ENCODE measurements around the gene ROCK2. TPM values are rescaled to one million over a fixed set of nuclear protein-coding genes. Genes with fewer than 3 reads are reported as not detected.
"Not testable (repeated sequence)": the region's sequence is repeated elsewhere in the genome, so short reads cannot be mapped to it uniquely, and the experiment has no call there.

The ROCK2 gene
- polyA plus RNA-seq, 1 donor: 46.2 TPM

DNA sequence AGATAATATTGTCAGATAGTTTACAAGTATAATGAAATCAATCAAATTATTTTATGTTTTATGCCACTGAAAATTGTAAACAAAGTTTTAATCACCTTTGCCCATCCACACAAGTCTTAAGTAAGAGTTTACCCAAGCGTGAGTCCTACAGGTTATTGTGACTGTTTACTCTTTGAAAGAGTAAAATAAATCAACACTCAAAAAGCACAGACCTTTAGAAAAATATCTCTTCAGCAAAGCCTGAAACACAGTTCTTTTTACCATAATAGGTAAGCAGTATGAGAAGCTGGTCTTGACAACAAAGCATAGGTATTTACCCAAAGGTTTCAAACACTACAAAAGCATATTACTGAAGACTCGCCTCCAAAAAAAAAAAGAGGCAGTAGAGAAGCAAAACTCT is 3.7 kb downstream of the ROCK2 start:
- no peak for DNase-seq

DNA sequence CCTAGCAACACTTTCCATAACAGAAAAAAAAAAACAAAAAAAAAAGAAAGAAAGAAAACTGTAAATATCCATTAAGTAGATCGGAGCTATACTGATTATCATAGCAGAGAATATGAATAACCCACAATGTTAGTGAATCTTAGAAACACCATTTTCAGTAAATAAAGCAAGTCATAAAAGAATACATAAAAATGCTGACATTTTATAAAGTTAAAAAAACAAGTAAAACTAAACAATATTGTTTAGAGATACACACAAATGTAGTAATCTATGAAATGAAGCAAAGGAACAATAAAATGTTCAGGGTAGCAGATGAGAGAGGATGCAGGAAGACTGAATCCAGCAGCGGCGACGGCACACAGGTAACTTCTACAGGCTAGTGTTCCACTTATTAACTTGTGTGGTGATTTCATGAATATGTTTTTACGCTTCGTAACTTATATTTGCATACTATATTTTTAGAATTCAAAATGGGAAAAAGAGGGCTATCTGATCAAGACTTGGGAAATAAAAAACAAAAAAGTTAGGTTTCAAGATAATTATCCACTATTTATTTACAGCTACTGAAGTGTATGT is 4.8 kb downstream of the ROCK2 start:
- DNase-seq: no peak

DNA sequence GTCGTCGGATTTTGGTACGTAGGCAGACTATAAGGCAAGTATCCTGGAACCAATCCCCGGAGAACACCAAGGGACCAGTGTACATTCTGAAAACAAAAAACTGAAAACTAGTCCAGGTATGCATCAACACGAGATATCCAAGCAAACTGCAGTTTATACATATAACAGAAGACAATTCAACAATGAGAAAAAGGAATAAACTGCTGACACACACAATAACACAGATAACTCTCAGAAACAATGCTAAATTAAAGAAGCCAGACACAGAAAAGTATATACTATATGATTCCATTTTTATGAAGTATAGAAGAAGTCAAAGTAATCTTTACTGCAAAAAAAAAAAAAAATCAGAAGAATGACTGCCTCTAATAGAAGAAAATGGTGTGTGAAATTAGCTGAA is 5.9 kb downstream of the ROCK2 start:
- DNase-seq: no peak

DNA sequence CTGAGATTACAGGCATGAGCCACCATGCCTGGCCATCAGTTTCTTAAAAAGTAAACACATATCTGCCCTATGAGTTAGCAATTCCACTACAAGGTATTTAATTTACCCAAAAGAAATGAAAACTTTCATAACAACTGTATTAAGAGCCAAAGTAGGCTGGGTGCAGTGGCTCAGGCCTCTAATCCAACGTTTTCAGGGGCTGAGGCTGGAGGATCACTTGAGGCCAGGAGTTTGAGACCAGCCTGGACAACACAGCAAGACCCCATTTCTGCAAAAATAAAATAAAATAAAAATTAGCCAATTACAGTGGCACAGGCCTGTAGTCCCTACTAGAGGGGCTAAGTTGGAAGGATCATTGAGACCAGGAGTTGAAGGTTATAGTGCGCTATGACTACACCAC is 6.5 kb downstream of the ROCK2 start:
- DNase-seq: no peak

DNA sequence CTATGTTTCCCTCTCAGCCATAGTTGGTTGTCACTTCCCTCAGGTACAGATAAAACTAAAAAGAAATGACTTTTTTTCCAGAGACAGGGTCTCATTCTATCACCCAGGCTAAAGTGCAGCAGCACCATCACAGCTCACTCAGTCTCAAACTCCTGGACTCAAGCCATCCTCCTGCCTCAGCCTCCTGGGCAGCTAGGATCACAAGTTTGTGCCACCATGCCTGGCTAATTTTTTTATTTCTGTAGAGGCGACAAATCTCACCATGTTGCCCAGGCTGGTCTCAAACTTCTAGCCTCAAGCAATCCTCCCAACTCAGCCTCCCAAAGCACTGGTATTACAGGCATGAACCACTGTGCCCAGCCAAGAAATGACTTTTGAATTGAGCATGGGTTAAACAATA is 8.2 kb downstream of the ROCK2 start:
- no peak for DNase-seq

DNA sequence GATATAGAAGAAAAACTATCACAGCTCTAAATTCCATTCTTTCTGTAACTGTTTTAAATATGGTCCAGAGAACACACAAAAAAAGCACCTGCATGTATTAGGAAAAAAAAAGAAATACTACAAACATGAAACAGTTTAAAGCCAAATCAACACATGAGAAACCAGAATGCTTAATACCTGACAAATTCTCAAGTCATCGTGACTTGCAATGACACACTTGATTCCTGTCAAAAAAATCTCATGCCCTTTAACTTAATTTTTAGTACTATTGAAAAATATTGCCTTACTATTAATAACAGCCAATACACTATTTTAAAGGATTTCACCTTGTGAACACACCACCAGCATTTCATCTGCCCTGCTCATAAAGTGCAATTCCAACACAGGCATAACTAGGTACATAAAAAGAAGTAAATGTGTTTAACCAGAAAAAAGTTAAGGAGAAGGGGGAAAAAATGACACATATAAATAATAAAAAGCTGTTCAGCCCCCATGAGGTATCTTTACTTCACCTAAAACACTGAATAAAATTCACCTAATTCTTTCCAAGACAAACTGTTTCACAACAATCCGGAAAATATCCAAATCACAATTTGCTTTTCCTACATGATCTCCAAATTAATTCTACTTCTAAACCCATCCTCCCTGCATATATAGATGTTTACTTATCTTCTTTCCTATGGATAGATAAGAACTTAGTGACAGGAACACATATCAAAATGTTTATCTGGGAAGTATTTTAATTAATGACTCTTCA is 10.8 kb downstream of the ROCK2 start:
- DNase-seq: no peak

DNA sequence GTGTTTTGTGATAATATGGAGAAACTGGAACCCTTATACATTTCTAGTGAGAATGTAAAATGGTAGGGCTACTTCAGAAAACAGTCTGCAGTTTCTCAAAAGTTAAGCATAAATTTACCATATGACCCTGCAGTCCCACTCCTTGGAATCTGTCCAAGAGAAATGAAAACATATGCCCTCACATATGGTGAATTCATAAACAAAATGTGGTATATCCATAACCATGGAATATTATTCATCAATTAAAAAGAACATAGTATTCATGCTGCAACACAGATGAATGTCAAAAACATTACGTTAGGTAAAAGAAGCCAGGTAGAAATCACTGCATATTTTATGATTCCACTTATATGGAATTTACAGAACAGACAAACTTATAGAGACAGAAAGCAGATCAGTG is 11.8 kb downstream of the ROCK2 start:
- no peak for DNase-seq

DNA sequence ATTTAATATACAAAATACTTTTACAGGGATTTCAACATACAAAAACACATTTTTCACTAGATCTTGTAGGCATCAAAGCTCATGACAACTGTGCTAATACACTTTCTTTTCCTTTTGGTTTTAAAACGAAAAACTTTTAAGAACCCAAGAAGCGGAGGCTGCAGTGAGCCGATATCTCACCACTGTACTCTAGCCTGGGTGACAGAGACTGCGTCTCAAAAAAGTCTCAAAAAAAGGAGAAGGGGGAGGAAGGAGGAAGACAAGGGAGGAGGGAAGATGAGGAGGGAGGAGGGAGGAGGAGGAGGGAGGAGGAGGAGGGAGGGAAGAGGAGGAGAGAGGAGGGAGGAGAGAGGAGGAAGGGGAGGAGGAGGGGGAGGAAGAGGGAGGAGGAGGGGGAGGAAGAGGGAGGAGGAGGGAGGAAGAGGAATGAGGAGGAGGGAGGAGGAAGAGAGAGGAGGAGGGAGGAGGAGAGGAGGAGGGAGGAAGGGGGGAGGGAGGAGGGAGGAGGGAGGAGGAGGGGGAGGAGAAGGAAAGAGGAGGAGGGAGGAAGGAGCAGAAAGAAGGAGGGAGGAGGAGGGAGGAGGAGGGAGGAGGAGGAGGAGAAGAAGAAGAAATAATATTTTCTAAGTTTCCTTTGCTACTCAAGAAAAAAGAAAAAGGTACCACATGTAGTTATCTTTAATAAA is 13.8 kb downstream of the ROCK2 start:
- DNase-seq: no peak

DNA sequence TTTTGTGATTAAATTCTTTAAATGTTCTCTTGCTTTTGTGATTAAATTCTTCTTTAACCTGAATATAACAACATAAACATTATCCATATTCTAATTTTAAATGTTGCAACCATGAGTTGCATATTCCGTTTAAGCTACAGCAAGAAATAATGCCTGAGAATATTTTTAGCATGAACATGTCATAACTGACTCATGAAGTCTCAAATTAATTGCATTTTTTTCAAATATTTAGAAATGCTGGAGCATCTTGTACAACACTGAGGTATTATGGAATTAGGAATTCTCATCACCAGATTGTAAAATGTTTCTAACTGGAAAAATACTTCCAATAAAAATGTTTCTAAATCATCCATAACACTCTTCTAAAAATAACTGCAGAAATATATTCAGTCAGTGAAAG is 14.7 kb downstream of the ROCK2 start:
- no peak for DNase-seq

DNA sequence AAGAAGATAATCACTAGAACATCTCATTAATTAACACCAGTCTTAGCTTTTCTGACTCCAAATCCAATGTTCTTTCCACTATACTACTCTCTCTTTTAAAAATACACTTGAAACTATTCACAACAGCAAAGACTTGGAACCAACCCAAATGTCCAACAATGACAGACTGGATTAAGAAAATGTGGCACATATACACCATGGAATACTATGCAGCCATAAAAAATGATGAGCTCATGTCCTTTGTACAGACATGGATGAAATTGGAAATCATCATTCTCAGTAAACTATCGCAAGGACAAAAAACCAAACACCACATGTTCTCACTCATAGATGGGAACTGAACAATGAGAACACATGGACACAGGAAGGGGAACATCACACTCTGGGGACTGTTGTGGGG is 15.9 kb downstream of the ROCK2 start:
- not testable (repeated sequence) for DNase-seq

DNA sequence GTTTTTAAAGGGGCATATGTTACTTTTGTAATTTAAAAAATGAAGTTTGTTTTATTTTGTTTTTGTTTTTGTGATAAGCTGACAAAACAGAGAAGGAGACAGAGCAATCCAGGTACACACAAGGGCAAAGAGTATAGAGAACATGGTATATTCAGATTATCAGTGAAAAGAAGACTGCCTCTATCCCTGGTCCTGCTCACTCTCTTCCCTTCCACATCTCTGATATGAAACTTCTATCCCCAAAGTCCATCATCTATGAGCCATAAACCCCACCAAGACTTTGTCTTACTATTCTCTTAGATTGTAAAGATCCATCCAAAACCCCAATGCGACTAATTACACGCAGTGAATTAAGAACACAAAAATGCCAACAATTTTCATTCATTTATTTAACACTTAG is 16.6 kb downstream of the ROCK2 start:
- no peak for DNase-seq

DNA sequence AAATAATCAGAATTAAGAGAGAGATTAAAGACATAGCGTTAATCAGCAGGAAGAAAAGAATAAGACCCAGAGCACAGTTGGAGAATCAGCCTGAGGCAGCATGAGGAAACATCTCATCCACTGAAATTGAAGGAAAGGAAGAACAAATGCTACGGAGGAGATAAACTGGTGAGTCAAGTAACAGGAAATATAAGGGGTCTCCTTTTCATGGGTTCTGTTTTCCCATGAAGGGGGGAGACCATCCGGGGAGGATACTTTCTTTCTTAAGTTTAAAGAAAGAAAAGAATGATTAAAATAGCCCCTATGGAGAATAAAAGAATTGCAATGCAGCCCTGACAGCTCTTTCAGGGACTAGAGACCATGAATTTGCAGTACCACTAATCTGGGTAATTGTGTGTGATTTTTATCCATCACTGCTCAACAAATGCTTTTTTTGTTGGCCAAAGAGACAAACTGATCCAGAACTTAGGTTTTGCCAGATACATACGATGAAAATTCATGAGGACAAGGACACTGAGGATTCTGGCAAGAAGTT is 17.7 kb downstream of the ROCK2 start:
- DNase-seq: no peak

DNA sequence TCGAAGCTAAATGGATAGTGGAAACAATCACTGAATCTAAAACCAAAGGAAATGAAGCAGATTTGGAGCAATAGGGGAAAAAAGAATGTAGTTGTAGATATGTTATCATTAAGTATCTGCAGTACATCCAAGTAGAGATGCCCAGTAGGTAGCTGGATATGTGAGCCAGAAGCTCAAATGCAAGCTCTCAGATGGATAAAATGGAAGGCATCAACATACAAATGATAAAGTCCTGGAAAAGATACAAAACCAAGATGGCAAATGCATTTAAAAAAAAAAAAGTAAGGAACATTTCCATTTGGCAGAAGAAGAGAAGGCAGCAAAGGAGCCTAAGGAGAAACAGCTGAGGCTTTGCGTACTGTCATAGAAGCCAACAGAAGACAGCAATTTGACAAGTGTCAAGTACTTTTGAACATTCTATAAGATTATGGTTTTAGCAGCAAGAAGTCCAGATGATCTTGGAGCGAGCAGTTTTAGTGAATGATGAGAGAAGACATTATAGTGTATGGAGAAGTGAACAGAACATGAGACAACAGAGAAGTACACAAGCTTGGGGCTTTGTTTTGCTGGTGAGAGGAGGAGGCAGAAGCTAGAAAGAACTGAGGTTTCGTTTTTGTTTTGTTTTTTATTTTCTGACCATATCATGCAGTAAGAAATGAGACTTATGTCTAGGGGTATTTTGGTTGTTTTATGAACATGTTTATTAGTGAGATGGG is 18.3 kb downstream of the ROCK2 start:
- no peak for DNase-seq

DNA sequence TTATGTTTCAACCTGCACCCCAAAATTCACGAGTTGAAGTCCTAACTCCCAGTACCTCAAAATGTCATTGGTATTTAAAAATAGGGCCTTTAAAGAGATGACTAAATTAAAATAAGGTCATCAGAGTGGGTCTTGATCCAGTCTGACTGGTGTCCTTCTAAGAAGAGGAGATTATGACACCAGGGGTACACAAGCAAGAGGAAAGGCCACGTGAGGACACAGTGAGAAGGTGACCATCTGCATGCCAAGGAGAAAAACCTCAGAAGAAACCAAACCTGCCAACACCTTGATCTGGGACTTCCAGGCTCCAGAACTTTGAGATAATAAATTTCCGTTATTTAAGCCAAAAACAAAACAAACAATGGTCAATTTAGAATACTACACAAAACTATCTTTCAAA is 22.6 kb downstream of the ROCK2 start:
- DNase-seq: no peak

DNA sequence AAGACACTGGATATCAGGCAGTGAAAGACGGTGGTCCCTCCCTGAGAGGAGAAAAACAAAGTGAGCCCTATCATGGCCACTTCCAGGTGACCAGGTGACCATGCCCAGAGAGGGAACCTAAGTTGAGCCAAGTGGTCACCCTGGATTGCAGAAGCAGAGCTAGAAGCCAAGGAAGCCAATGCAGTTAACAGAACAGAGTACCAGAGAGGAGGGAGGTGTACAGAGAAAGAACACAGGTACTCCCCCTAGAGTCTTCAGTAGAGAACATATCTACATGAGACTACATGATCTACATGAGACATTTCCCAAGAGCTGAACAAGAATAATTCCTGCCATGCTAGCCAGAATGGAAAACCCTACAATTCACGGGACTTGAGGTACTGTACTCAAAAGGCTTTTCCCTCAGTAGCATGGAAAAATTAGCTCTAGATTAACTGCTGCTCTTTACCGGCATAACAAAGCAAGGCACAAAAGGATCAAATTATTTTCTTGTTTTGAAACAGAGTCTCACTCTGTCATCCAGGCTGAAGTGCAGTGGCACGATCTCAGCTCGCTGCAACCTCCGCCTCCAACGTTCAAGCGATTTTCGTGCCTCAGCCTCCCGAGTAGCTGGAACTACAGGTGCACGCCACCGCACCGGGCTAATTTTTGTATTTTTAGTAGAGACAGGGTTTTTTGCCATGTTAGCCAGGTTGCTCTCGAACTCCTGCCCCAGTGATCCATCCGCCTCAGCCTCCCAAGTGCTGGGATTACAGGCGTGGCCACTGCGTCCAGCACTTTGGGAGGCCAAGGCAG is 23.5 kb downstream of the ROCK2 start:
- DNase-seq: no peak

DNA sequence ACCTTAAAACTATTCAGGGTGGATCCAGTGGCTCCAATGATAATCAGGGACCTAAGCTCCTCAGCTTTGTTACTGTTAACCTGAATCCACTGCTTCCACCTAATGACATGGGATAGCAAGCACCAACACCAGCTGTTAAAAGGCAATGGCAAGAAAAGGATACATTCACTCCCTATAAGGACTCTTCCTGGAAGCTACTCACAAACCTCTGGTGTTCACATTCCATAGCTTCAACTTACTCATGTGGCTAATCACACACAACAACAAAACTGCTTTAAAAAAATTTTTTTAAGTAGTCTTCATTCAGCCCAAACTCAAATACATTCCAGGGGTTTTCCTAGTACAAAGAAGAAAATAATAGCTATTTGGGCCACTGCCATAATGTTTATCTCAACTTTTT is 24.5 kb downstream of the ROCK2 start:
- no peak for DNase-seq

DNA sequence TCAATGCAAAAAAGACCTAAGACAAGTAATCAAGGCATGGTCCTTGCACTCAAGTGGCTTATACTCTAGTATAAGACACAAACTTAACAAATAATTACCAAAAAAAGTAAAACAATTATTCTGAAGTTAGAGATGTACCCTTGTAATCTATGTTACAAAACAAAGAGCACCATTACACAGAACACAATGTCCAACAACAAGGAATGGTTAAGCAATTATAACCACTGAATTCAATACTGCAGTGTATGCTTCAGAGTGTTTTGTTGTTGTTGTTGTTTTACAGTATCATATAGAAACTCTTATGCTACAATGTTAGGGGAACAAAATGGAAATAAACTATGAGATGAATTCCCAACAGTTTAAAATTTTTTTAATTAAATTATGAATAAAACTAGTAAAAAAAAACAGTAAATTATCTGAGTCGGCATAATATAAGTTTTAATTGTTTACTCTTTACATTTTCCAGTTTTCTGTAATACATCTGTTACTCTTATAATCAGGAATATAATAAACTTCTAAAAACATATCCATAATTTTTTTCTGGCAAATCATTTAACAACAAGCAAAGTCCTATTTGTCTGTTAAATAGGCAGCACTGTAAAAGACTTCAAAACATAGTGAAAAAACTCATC is 29.2 kb downstream of the ROCK2 start:
- DNase-seq: no peak

DNA sequence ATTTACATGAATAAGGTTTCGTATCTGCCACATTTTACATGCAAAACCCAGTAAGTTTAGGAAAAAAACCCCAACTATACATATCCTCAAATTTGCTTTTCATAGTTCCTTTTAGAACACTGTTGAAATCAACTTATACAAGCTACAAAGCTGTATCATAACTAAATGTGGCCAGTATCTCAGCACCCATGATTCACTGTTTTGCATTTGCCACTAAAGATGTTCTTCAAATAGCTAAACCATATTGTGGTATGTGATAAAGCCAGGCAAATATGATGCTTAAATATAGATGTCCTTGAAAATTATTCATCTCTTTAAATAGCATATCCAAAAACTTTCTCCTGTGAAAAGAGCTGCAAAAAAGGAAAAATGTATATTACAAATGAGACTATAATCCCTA is 29.9 kb downstream of the ROCK2 start:
- no peak for DNase-seq

DNA sequence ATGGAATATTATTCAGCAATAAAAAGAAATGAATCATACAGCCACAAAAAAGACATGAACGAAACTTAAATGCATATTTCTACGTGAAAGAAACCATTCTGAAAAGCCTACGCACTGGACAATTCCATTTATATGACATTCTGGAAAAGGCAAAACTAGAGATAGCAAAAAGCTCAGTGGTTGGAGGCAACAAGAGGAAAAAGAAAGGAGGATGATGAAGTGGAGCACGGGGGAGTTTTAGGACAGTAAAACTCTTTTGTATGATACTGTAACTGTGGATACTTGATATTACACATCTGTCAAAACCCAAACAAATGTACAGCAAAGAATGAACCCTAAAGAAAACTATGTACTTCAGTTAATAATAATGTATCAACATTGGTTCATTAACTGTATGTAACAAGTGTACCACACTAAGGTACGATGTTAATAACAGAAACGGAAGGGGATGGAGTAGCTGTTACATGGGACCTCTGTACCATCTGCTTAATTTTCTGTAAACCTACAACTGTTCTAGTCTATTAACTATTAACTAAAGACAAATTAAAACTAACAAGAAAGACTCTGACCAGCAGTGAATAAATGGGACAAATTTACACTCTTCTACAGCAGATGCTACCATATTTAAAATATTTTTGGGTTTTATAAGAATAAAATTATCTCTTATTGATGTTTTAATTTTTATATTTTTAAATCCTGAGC is 31.5 kb downstream of the ROCK2 start:
- no peak for DNase-seq

DNA sequence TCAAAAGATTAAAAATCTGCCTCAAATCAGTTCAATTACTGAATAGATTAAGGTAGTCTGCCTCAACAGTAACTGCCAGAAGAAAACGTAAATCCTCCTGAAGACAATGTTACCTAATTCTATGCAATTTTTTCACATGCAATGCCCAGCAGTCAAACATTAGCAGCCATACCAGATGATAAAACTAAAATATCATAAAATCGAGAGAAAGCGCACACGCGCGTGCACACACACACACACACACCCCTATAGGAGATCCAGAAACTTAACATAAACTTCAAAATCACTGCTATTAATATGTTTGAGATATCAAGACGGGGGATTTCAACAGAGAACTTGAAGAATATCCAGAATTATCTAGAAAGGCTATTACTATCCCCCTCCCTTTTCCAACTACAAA is 32.9 kb downstream of the ROCK2 start:
- no peak for DNase-seq

DNA sequence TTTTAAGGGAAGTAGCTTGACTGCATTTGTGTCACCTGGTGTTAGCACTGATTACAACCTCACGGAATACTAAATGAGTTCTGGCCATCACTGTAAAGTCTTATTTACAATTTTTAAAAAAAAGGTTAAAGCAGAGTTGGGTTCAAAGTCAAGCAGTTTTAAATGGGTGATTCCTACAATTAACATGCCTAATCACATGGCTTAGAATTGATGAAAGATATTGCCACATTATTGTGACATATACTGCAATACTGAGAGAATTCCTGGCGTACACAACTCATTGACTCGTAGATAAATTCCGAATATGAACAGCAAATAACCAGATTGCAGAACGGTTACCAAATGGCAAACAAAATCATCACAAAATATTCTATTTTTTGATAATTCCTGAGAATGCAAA is 34.2 kb downstream of the ROCK2 start:
- DNase-seq: no peak
